A549 treated with Mapracorat at 1 μM for 4 hours (cell line): ENCODE measurements around the gene ABCC9. TPM values are rescaled to one million over a fixed set of nuclear protein-coding genes. Genes with fewer than 3 reads are reported as not detected.

Experiments
- total RNA-seq: library from RNA; stranded (reverse); fragments of 200-300 nt; extraction: Qiagen RNA extraction; gene quantifications from 5 replicates; pipeline ENCODE4 v1.2.3, GENCODE V29; 2022

Gene ABCC9
- total RNA-seq = 0.01 to 0.08 TPM in 2 of 5 replicates, not detected in the others

GRCh38 chr12:21940549-21941505 is at the start of gene ABCC9:
ABCC9 (minus strand) TSS chr12:21941426; CDS start chr12:21936674, 4,752 bp downstream.

GRCh38 chr12:21774358-21775132 is 166.7 kb downstream of the ABCC9 start, which contains the start of gene KCNJ8:
KCNJ8 (minus strand) TSS chr12:21774706; CDS start chr12:21773616, 1,090 bp downstream.

Other genes with a start within 250 kb of the ABCC9 start
- 0.14 to 0.57 TPM (median 0.44 TPM) in 5 replicates for gene KCNJ8, start 166.7 kb downstream of the ABCC9 start, total RNA-seq
- 41.7 to 44.2 TPM (median 42.7 TPM) in 5 replicates for gene CMAS, start 104.8 kb upstream of the ABCC9 start, total RNA-seq